ENCODE measurements around the gene ZNF207. TPM values are rescaled to one million over a fixed set of nuclear protein-coding genes. Genes with fewer than 3 reads are reported as not detected.

The ZNF207 gene
- total and polyA plus RNA-seq, 10 of the 15 experiments (the other 5 are each of a cell fraction or from before 2014, with no cell fraction given): 156 to 348 (median 205) TPM

- TF ChIP-seq RELB (IDR thresholded peaks at IDR 0.05; ENCODE audit: low read depth) (no peak), SMARCA5 (IDR thresholded peaks at IDR 0.05) (no peak), PML (IDR thresholded peaks at IDR 0.05; ENCODE audit: low read length) (no peak), KLF5 (IDR thresholded peaks at IDR 0.05; ENCODE audit: partially characterized antibody) (no peak), TBL1XR1 (IDR thresholded peaks at IDR 0.05; ENCODE audit: low read depth, low read length) (no peak), ZBTB11 (CRISPR knock-in tag; IDR thresholded peaks at IDR 0.05) (no peak), KDM1A (IDR thresholded peaks at IDR 0.05; ENCODE audit: borderline replicate concordance) (no peak)
Measured at GRCh38 chr17:32302037-32302436, 47.9 kb upstream of the ZNF207 start (continued).

GRCh38 chr17:32302860-32303649 is 46.9 kb upstream of the ZNF207 start:
- Histone ChIP-seq H3K4me3 (no peak overlapping the region), H2AFZ (ENCODE audit: control insufficient read depth, low read depth, low read length) (no peak overlapping the region), H3K27me3 (replicated peaks in 1 of 2; ENCODE audit: control insufficient read depth in 2 of 2, insufficient read depth in 2 of 2, low read length in 1 of 2) (peaks cover 2 to 6% of the 10 kb centered on the region in 2 experiments; a peak in 2 of 4 replicates), H3K79me2 (ENCODE audit: control insufficient read depth, insufficient read depth, low read length) (no peaks in the 10 kb centered on the region), H4K20me1 (ENCODE audit: control insufficient read depth, insufficient read depth) (no peaks in the 10 kb centered on the region; the same call in 1 of the 2 replicates), H3K9me3 (replicated peaks; ENCODE audit: control insufficient read depth, insufficient read depth, low read length) (no peaks in the 10 kb centered on the region), H3K4me1 (ENCODE audit: control insufficient read depth, insufficient read depth, low read length) (no peaks in the 10 kb centered on the region), H3K4me2 (ENCODE audit: control insufficient read depth, insufficient read depth) (no peak overlapping the region), H3K36me3 (ENCODE audit: control insufficient read depth in 2 of 2, insufficient read depth in 2 of 2, low read length in 1 of 2) (no peaks in the 10 kb centered on the region), H3K27ac (ENCODE audit: control insufficient read depth, insufficient read depth) (no peak overlapping the region), H3K9ac (ENCODE audit: control insufficient read depth, insufficient read depth, low read length) (no peak overlapping the region)
- RAD21 ChIA-PET (ENCODE audit: unreplicated experiment): no interaction called here
- WGBS (ENCODE audit: insufficient coverage, insufficient replicate concordance, low lambda C conversion rate, missing lambda C conversion rate): 38% methylated on average over 10 of the region's 10 CpGs
- ATAC-seq (no peak), FAIRE-seq (no peak), DNase-seq (ENCODE audit: low read depth, low spot score) (no peak)
- intact Hi-C loops (cut with micrococcal nuclease; ENCODE audit: unreplicated experiment): no loop called here
- POLR2A ChIA-PET: no interaction called here
- CTCF ChIA-PET: no interaction called here
- BruUV-seq (replicated peaks): no TSS peak
- SMC1A ChIA-PET (ENCODE audit: uncharacterized antibody, unreplicated experiment): no interaction called here
- in situ Hi-C loops (cut with MboI): no loop called here
- TF ChIP-seq E2F8 (IDR thresholded peaks at IDR 0.05; ENCODE audit: low read depth, partially characterized antibody) (no peak), TBL1XR1 (IDR thresholded peaks at IDR 0.05; ENCODE audit: low read depth, low read length) (no peak), ATF3 (IDR thresholded peaks at IDR 0.05; ENCODE audit: borderline replicate concordance, extremely low read depth, low read depth, low read length) (no peak), NKRF (conservative IDR thresholded peaks at IDR 0.05) (no peak), MTA2 (IDR thresholded peaks at IDR 0.05; ENCODE audit: low read depth) (no peak)
